KMS-11 (cell line): ENCODE data around the gene HBZ.

ENCODE experiments used
- H2AFZ ChIP-seq: fragments of 200-600 bp; sonication (generic); 2 replicates; pipeline ENCODE4 v1.6.1; 2016; ENCODE audit warnings: antibody characterized with exemption, mixed run types, low read depth
- H3K27ac ChIP-seq: fragments of 200-600 bp; sonication (generic); 2 replicates; pipeline ENCODE4 v1.6.1; 2016; ENCODE audit warnings: mild to moderate bottlenecking, mixed run types
- H3K27me3 ChIP-seq: fragments of 200-600 bp; sonication (generic); 2 replicates; pipeline ENCODE4 v1.6.1; 2017; ENCODE audit warnings: mild to moderate bottlenecking, low read depth, mixed run types, moderate library complexity; ENCODE audit not compliant: insufficient read depth
- H3K36me3 ChIP-seq: fragments of 200-600 bp; sonication (generic); 2 replicates; pipeline ENCODE4 v1.6.1; 2017; ENCODE audit warnings: mild to moderate bottlenecking, mixed run types; ENCODE audit not compliant: insufficient read depth
- H3K4me1 ChIP-seq: fragments of 200-600 bp; sonication (generic); 2 replicates; pipeline ENCODE4 v1.6.1; 2016; ENCODE audit warnings: mild to moderate bottlenecking, low read depth, mixed run types; ENCODE audit not compliant: poor library complexity, severe bottlenecking
- H3K4me2 ChIP-seq: fragments of 200-600 bp; sonication (generic); 2 replicates; pipeline ENCODE4 v1.7.0; 2016; ENCODE audit warnings: mild to moderate bottlenecking, mixed run types
- H3K4me3 ChIP-seq: fragments of 200-600 bp; sonication (generic); IDR thresholded peaks from 2 replicates; pipeline ENCODE4 v1.6.1; 2017; ENCODE audit warnings: low read depth, low read length, mixed read lengths; ENCODE audit not compliant: insufficient read depth
- H3K79me2 ChIP-seq: fragments of 200-600 bp; sonication (generic); 2 replicates; pipeline ENCODE4 v1.6.1; 2016; ENCODE audit warnings: low read depth, mixed run types; ENCODE audit not compliant: insufficient read depth
- H3K9ac ChIP-seq: fragments of 200-600 bp; sonication (generic); 2 replicates; pipeline ENCODE4 v1.6.1; 2016; ENCODE audit warnings: mild to moderate bottlenecking, mixed run types
- H4K20me1 ChIP-seq: fragments of 200-600 bp; sonication (generic); 2 replicates; pipeline ENCODE4 v1.6.1; 2016; ENCODE audit warnings: mild to moderate bottlenecking, mixed run types; ENCODE audit not compliant: insufficient read depth
- TF ChIP-seq, protein P1 (sequence below): fragments of 200-600 bp; sonication (generic); conservative IDR thresholded peaks from 2 replicates; pipeline ENCODE4 v1.6.1; 2017; ENCODE audit warnings: low read depth, mild to moderate bottlenecking, antibody characterized with exemption, low read length, moderate library complexity, mixed read lengths

Gene HBZ

DNA sequence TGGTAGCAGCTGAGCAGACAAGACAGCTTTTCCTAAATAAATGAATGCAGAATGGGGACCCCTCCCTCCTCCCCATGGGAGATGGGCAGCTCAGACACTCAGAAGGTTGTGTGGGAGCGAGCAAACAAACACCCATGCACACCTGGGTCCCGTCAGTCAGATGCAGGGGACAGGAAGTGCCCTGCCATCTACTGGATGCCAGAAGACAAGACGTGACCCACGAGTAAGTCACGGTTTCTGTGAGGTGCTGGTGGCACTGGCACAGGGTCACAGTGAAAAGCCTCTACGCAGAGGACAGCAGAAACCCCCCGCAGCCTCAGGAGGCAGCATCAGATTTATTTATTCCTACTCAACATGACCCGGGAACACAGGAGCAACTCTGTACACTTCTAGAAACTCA, 36.2 kb downstream of the HBZ start:
- H3K4me1 ChIP-seq: no peaks in the 10 kb centered on the region
- no peak overlapping the region for H3K9ac ChIP-seq
- no peaks in the 10 kb centered on the region; the same call in 1 of the 2 replicates for H4K20me1 ChIP-seq
- no peak overlapping the region for H3K4me3 ChIP-seq
- no peaks in the 10 kb centered on the region for H3K27me3 ChIP-seq
- H3K4me2 ChIP-seq: no peak overlapping the region
- no peak overlapping the region for H2AFZ ChIP-seq
- H3K79me2 ChIP-seq: no peaks in the 10 kb centered on the region
- no peak overlapping the region for H3K27ac ChIP-seq
- H3K36me3 ChIP-seq: no peaks in the 10 kb centered on the region; the same call in 1 of the 2 replicates
- TF ChIP-seq, protein P1, sequence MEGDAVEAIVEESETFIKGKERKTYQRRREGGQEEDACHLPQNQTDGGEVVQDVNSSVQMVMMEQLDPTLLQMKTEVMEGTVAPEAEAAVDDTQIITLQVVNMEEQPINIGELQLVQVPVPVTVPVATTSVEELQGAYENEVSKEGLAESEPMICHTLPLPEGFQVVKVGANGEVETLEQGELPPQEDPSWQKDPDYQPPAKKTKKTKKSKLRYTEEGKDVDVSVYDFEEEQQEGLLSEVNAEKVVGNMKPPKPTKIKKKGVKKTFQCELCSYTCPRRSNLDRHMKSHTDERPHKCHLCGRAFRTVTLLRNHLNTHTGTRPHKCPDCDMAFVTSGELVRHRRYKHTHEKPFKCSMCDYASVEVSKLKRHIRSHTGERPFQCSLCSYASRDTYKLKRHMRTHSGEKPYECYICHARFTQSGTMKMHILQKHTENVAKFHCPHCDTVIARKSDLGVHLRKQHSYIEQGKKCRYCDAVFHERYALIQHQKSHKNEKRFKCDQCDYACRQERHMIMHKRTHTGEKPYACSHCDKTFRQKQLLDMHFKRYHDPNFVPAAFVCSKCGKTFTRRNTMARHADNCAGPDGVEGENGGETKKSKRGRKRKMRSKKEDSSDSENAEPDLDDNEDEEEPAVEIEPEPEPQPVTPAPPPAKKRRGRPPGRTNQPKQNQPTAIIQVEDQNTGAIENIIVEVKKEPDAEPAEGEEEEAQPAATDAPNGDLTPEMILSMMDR: peak; percentile 44

DNA sequence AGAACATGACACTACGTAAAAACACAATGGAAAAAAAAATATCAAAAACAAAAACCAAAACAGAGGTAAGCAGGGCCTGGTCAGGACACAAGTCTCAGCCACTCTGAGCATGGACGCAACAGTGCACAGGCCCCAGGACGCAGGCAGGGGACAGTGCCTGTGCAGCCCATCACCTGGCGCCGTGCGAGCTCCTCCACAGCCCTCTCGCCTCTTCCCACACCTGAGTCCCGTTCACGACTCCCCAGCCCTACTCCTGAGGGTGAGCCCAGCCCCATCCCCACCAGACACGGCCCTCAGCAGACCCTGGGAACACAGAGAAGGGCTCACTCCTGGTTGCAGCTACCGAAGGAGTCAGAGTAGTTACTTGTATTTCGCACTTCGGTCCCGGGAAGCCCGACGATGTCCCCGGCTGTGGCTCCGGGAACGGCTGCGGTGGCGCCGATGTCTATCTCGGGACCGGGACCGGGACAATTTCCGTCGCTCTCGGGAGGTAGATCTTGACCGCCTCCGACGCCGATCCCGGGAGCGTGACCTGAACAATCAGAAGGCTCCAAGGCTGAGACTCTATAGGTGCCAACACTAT, 37.3 kb downstream of the HBZ start:
- Histone ChIP-seq H2AFZ (no peak overlapping the region), H3K36me3 (no peaks in the 10 kb centered on the region; the same call in 1 of the 2 replicates), H3K4me3 (no peak overlapping the region), H3K27ac (no peak overlapping the region), H3K79me2 (no peaks in the 10 kb centered on the region), H4K20me1 (no peaks in the 10 kb centered on the region; the same call in 1 of the 2 replicates), H3K9ac (no peak overlapping the region), H3K27me3 (no peaks in the 10 kb centered on the region), H3K4me1 (no peaks in the 10 kb centered on the region), H3K4me2 (no peak overlapping the region)
- TF ChIP-seq, protein P1: no peak

DNA sequence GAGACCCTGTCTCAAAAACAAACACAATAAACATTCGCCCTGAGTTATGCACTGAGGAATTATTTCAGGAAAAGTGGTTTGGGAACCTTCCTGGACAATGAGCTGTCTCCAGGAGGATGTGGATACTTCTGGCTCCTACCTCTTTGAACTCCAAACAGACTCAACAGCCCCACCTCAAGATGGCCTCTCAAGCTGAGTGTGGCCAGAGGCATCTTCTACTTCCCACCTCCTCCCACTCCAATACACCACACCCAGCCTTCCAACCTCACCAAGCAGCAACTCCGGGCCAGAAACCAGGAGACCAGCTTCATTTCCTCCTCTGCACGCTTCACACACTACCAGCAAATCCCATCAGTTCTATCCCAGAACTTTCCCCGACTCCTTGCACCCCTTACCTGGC, 39.4 kb downstream of the HBZ start:
- no peaks in the 10 kb centered on the region for H3K27me3 ChIP-seq
- no peaks in the 10 kb centered on the region for H3K79me2 ChIP-seq
- TF ChIP-seq, protein P1: no peak
- no peak overlapping the region for H3K9ac ChIP-seq
- H2AFZ ChIP-seq: no peak overlapping the region
- no peak overlapping the region for H3K4me2 ChIP-seq
- H3K36me3 ChIP-seq: peaks cover 7% of the 10 kb centered on the region; the same call in 1 of the 2 replicates
- H4K20me1 ChIP-seq: no peaks in the 10 kb centered on the region; the same call in 1 of the 2 replicates
- no peaks in the 10 kb centered on the region for H3K4me1 ChIP-seq
- H3K4me3 ChIP-seq: no peak overlapping the region
- H3K27ac ChIP-seq: no peak overlapping the region

DNA sequence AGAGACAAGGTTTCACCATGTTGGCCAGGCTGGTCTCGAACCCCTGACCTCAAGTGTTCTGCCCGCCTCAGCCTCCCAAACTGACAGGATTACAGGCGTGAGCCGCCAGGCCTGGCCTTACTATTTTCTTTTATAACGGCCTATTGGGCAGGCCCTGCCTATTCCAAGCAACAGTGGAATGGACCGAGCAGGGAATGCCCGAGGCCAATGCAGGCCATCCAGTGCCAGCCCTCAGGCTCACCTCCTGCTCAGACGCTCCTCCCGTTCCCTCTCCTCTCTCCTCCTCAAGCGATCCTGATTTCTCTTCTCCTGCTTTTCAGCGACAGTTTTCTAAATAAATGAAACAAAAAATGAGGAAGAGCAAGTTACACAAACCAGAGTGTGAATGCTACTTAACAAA, 40.2 kb downstream of the HBZ start:
- no peaks in the 10 kb centered on the region; the same call in 1 of the 2 replicates for H4K20me1 ChIP-seq
- H3K27ac ChIP-seq: no peak overlapping the region
- no peak overlapping the region for H3K4me3 ChIP-seq
- H3K9ac ChIP-seq: no peak overlapping the region
- no peaks in the 10 kb centered on the region for H3K79me2 ChIP-seq
- no peak overlapping the region for H3K4me2 ChIP-seq
- TF ChIP-seq, protein P1: no peak
- peaks cover 7% of the 10 kb centered on the region; the same call in 1 of the 2 replicates for H3K36me3 ChIP-seq
- H3K27me3 ChIP-seq: no peaks in the 10 kb centered on the region
- H3K4me1 ChIP-seq: no peaks in the 10 kb centered on the region
- no peak overlapping the region for H2AFZ ChIP-seq
